K562 (cell line): ENCODE data around the gene MTOR. TPM values are rescaled to one million over a fixed set of nuclear protein-coding genes. Genes with fewer than 3 reads are reported as not detected.

Source experiments
- ADNP ChIP-seq: fragments of 200-800 bp; sonication (Bioruptor generic); IDR thresholded peaks from 2 replicates; pipeline ENCODE4 v1.6.1; 2016; ENCODE audit warnings: missing genetic modification characterization, missing compliant biosample characterization
- CBFA2T2 ChIP-seq: fragments of 450-650 bp; conservative IDR thresholded peaks from 2 replicates; pipeline ENCODE4 v1.6.1; 2017; ENCODE audit warnings: mild to moderate bottlenecking
- CREB3L1 ChIP-seq: fragments of 450-650 bp; IDR thresholded peaks from 2 replicates; pipeline ENCODE4 v1.6.1; 2014; ENCODE audit warnings: low read depth, mild to moderate bottlenecking, moderate library complexity, borderline replicate concordance
- ELK1 ChIP-seq: sonication (generic); formaldehyde crosslinking; IDR thresholded peaks from 2 replicates; pipeline ENCODE4 v1.8.1; 2022; ENCODE audit warnings: missing genetic modification reagents
- ESRRA ChIP-seq: fragments of 450-650 bp; IDR thresholded peaks from 2 replicates; pipeline ENCODE4 v1.6.1; 2014; ENCODE audit warnings: low read depth, mild to moderate bottlenecking, moderate library complexity, borderline replicate concordance
- ID3 ChIP-seq, 2 experiments: fragments of 250-450 bp in 1 of 2; fragments of 450-650 bp in 1 of 2; sonication (Bioruptor Pico) in 1 of 2; IDR thresholded peaks; 2 replicates each; pipeline versions ENCODE4 v1.6.1 to v1.8.0; 2016 to 2021; ENCODE audit warnings: mild to moderate bottlenecking in 2 of 2, moderate library complexity in 2 of 2, missing compliant biosample characterization in 1 of 2, missing genetic modification characterization in 1 of 2
- KAT8 ChIP-seq: fragments of 450-650 bp; IDR thresholded peaks from 2 replicates; pipeline ENCODE4 v1.6.1; 2016; ENCODE audit warnings: low read depth, mild to moderate bottlenecking
- MBD2 ChIP-seq: sonication (generic); IDR thresholded peaks from 2 replicates; pipeline ENCODE4 v1.6.1; 2016; ENCODE audit warnings: low read depth, borderline replicate concordance
- MEF2D ChIP-seq: conservative IDR thresholded peaks from 2 replicates; pipeline ENCODE4 v1.6.1; 2016; ENCODE audit warnings: low read depth, missing genetic modification characterization, missing compliant biosample characterization
- NFXL1 ChIP-seq: fragments of 450-650 bp; formaldehyde crosslinking; IDR thresholded peaks from 2 replicates; pipeline ENCODE4 v1.4.0; 2021; ENCODE audit warnings: mild to moderate bottlenecking
- POLR3A ChIP-seq: IDR thresholded peaks from 2 replicates; pipeline ENCODE4 v1.6.1; 2011; ENCODE audit warnings: borderline replicate concordance, mild to moderate bottlenecking, moderate library complexity; ENCODE audit not compliant: insufficient read length, insufficient read depth; ENCODE audit errors: extremely low read depth
- PURB ChIP-seq: sonication (generic); formaldehyde crosslinking; IDR thresholded peaks from 2 replicates; pipeline ENCODE4 v1.9.0; 2021; ENCODE audit warnings: low read depth, mild to moderate bottlenecking, missing genetic modification reagents
- RB1 ChIP-seq: fragments of 450-650 bp; IDR thresholded peaks from 2 replicates; pipeline ENCODE4 v1.6.1; 2017; ENCODE audit warnings: low read depth, mild to moderate bottlenecking
- TAF9B ChIP-seq: fragments of 450-650 bp; IDR thresholded peaks from 2 replicates; pipeline ENCODE4 v1.6.1; 2018; ENCODE audit warnings: mild to moderate bottlenecking; ENCODE audit not compliant: partially characterized antibody
- TCF7 ChIP-seq: sonication (generic); IDR thresholded peaks from 2 replicates; pipeline ENCODE4 v1.6.1; 2016; ENCODE audit warnings: antibody characterized with exemption, borderline replicate concordance
- TGIF2 ChIP-seq: sonication (generic); formaldehyde crosslinking; IDR thresholded peaks from 2 replicates; pipeline ENCODE4 v1.8.1; 2022; ENCODE audit warnings: mild to moderate bottlenecking, missing genetic modification reagents, moderate library complexity
- U2AF2 ChIP-seq: fragments of 200-400 bp; formaldehyde crosslinking; optimal IDR thresholded peaks from 2 replicates; pipeline ENCODE3; 2017; ENCODE audit warnings: low read depth, mild to moderate bottlenecking, low read length
- ZNF146 ChIP-seq: IDR thresholded peaks from one replicate; pipeline ENCODE4 v1.6.1; 2018; ENCODE audit warnings: missing compliant biosample characterization; ENCODE audit not compliant: unreplicated experiment
- ZNF253 ChIP-seq: fragments of 250-450 bp; sonication (Bioruptor Pico); conservative IDR thresholded peaks from 2 replicates; pipeline ENCODE4 v1.6.1; 2021; ENCODE audit warnings: mild to moderate bottlenecking
- ZNF263 ChIP-seq: sonication (generic); formaldehyde crosslinking; IDR thresholded peaks from 2 replicates; pipeline ENCODE4 v1.8.0; 2022; ENCODE audit warnings: mild to moderate bottlenecking, missing genetic modification reagents, borderline replicate concordance
- ZNF311 ChIP-seq: fragments of 250-450 bp; sonication (Bioruptor Pico); IDR thresholded peaks from 2 replicates; pipeline ENCODE4 v1.4.0; 2020; ENCODE audit warnings: mild to moderate bottlenecking, moderate library complexity
- ZNF75A ChIP-seq: fragments of 450-650 bp; formaldehyde crosslinking; IDR thresholded peaks from 2 replicates; pipeline ENCODE4 v1.4.0; 2020; ENCODE audit warnings: mild to moderate bottlenecking
- ZNF77 ChIP-seq: fragments of 250-450 bp; sonication (Bioruptor Pico); IDR thresholded peaks from 2 replicates; pipeline ENCODE4 v1.5.0; 2020
- polyA plus RNA-seq, 8 experiments: library from polyadenylated mRNA; depleted of rRNA in 4 of 8; stranded (reverse) in 5 of 8; unstranded in 3 of 8; fragments of >200 nt; fragmentation: Nextera tagmentation in 2 of 8; fragmentation: Illumina TruSeq in 1 of 8; extraction: Ambion mirVana in 2 of 8; extraction: Trizol in 1 of 8; gene quantifications; 2 replicates each; pipeline versions ENCODE4 v1.2.1 to v1.2.3, GENCODE V29; 2011 to 2014; ENCODE audit warnings: inconsistent platforms in 1 of 8, missing spikeins in 1 of 8
- total RNA-seq, 7 experiments: library from RNA; depleted of rRNA in 6 of 7; stranded (reverse); fragments of >200 nt in 6 of 7; fragmentation: Illumina TruSeq in 2 of 7; extraction: Trizol in 2 of 7; gene quantifications; 2 replicates each; pipeline versions ENCODE4 v1.2.1 to v1.2.3, GENCODE V29; 2011 to 2021; ENCODE audit warnings: low replicate concordance in 1 of 7
- TF ChIP-seq, protein P1 (sequence below): fragments of 200-400 bp; formaldehyde crosslinking; IDR thresholded peaks from 2 replicates; pipeline ENCODE4 v1.6.1; 2017; ENCODE audit warnings: mild to moderate bottlenecking, low read depth, low read length, moderate library complexity

Gene MTOR
- total and polyA plus RNA-seq, 9 of the 15 experiments (the other 6 are each of a cell fraction or from before 2014, with no cell fraction given), result 11.4 to 71.4 (median 52.2) TPM

DNA sequence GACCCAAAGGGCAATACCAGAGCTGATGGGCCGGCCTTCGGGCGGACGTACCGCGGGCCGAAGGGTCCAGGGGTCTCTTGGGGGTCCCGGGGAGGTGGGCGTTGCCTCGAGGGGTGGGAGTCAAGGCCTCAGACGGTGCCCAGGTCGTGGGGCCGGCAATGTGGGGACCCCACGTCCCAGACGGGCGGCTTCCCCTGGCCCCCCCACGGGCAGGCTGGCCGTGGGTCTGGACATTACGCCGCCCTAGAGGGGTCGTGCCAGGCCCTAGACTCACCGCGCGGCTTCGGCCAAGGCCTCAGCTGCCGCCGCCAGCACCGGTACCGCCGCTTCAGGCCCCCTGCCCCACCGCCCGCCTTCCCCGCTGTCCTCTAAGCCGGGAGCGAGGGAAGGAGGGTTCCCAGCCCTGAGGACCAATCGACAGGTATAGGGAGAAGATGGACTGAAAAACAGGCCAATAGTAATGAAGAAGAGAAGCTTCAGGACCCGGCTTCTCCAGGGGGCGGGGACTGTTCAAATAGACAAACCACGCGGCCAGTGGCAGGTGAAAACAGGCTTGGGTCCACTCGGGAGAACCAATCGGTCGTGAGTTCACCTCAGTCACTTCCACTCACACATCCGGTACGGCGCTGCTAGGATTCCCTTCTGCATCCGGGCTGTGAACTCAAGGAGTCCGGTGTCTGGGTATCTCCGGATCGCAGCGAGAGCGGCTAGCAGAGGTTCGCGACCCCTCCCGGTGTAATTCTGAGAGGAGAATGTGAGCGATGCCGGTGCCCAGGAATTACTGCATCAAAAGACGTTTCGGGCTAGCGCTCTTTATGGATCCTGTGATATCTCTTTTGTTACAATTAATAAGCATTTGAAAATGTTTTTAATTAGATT lies at the start of gene MTOR (continued):
- TF ChIP-seq CREB3L1, result no peak; the same call in 1 of the 2 replicates
- TF ChIP-seq PURB, result no peak
- no peak for TF ChIP-seq MEF2D (tag)
- TF ChIP-seq ZNF77 (CRISPR knock-in tag), result no peak
- TF ChIP-seq CBFA2T2, result no peak
- no peak for TF ChIP-seq ZNF146 (CRISPR knock-in tag)
- TF ChIP-seq, protein P1, sequence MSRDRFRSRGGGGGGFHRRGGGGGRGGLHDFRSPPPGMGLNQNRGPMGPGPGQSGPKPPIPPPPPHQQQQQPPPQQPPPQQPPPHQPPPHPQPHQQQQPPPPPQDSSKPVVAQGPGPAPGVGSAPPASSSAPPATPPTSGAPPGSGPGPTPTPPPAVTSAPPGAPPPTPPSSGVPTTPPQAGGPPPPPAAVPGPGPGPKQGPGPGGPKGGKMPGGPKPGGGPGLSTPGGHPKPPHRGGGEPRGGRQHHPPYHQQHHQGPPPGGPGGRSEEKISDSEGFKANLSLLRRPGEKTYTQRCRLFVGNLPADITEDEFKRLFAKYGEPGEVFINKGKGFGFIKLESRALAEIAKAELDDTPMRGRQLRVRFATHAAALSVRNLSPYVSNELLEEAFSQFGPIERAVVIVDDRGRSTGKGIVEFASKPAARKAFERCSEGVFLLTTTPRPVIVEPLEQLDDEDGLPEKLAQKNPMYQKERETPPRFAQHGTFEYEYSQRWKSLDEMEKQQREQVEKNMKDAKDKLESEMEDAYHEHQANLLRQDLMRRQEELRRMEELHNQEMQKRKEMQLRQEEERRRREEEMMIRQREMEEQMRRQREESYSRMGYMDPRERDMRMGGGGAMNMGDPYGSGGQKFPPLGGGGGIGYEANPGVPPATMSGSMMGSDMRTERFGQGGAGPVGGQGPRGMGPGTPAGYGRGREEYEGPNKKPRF, result no peak
- peak; percentile 18; the same call in 1 of the 2 replicates for TF ChIP-seq TCF7
- TF ChIP-seq ZNF75A (CRISPR knock-in tag), result no peak
- TF ChIP-seq ZNF311 (CRISPR knock-in tag), result no peak
- peak; percentile 96 for TF ChIP-seq MBD2
- no peak for TF ChIP-seq NFXL1 (CRISPR knock-in tag)
- TF ChIP-seq TGIF2 (CRISPR knock-in tag), result no peak
- TF ChIP-seq ADNP (tag), result no peak
- TF ChIP-seq ELK1, result no peak
- TF ChIP-seq ZNF253 (CRISPR knock-in tag), result no peak
- peak; percentile 82 for TF ChIP-seq TAF9B
- TF ChIP-seq ESRRA, result peak; percentile 77; the same call in 1 of the 2 replicates
- TF ChIP-seq RB1, result peak; percentile 71
- no peak for TF ChIP-seq U2AF2
- TF ChIP-seq ZNF263 (CRISPR knock-in tag), result no peak
- no peak for TF ChIP-seq POLR3A
- no peak for TF ChIP-seq KAT8
- no peak for TF ChIP-seq ID3 (CRISPR knock-in tag; IDR thresholded peaks at IDR 0.05)
- TF ChIP-seq ID3 (tag; IDR thresholded peaks at IDR 0.05), result no peak
